Measurements from ENCODE around the gene SLC34A3. TPM values are rescaled to one million over a fixed set of nuclear protein-coding genes. Genes with fewer than 3 reads are reported as not detected.

The SLC34A3 gene
- polyA plus RNA-seq, 2 of the 4 experiments (the other 2 are of a cell fraction), result 0.05 TPM; not detected in 1

GRCh38 chr9:137205126-137206069 lies 25.3 kb upstream of the SLC34A3 start, which contains the start of the genes NDOR1 and TMEM203 (continued):
- TF ChIP-seq REST (IDR thresholded peaks at IDR 0.05), result no peak
- 0 out of 2 replicates have a peak, but pooled peaks have one; percentile 9 for TF ChIP-seq ESRRA (IDR thresholded peaks at IDR 0.05; ENCODE audit: borderline replicate concordance, low read length)
- no peak; the same call in 1 of the 2 replicates for TF ChIP-seq RFX5 (IDR thresholded peaks at IDR 0.05)
- TF ChIP-seq RNF2 (IDR thresholded peaks at IDR 0.05; ENCODE audit: borderline replicate concordance, low read depth), result no peak
- TF ChIP-seq ZSCAN20 (CRISPR knock-in tag; IDR thresholded peaks at IDR 0.05), result no peak
- no peak for TF ChIP-seq HOXB13 (CRISPR knock-in tag; IDR thresholded peaks at IDR 0.05; ENCODE audit: low read depth)
- TF ChIP-seq TFCP2L1 (CRISPR knock-in tag; IDR thresholded peaks at IDR 0.05), result no peak
- TF ChIP-seq CHD2 (IDR thresholded peaks at IDR 0.05; ENCODE audit: low read length, partially characterized antibody), result no peak
- no peak for TF ChIP-seq USF2 (IDR thresholded peaks at IDR 0.05)
- no peak for TF ChIP-seq NR3C1 (IDR thresholded peaks at IDR 0.05)
- TF ChIP-seq ZNF302 (CRISPR knock-in tag; IDR thresholded peaks at IDR 0.05), result no peak
- no peak for TF ChIP-seq ZFP36 (IDR thresholded peaks at IDR 0.05; ENCODE audit: borderline replicate concordance, partially characterized antibody)
- TF ChIP-seq RCOR1 (IDR thresholded peaks at IDR 0.05; ENCODE audit: low read depth, low read length), result no peak
- no peak for TF ChIP-seq FOSL2 (IDR thresholded peaks at IDR 0.05)
- no peak for TF ChIP-seq FOSL2 (CRISPR knock-in tag; IDR thresholded peaks at IDR 0.05)
- no peak for TF ChIP-seq HES2 (IDR thresholded peaks at IDR 0.05)
- peak; percentile 83; the same call in 1 of the 3 replicates for TF ChIP-seq BCL3 (IDR thresholded peaks at IDR 0.05)
- TF ChIP-seq PBX3 (IDR thresholded peaks at IDR 0.05), result no peak
- TF ChIP-seq KDM5A (IDR thresholded peaks at IDR 0.05), result peak; percentile 95
- TF ChIP-seq KDM1A (IDR thresholded peaks at IDR 0.05; ENCODE audit: low read depth), result no peak
- no peak for TF ChIP-seq JUNB (IDR thresholded peaks at IDR 0.05)
- TF ChIP-seq CBX2 (IDR thresholded peaks at IDR 0.05; ENCODE audit: borderline replicate concordance, low read depth), result no peak
- TF ChIP-seq NFE2L2 (conservative IDR thresholded peaks at IDR 0.05; ENCODE audit: low read length), result no peak
- no peak for TF ChIP-seq FOSB (CRISPR knock-in tag; IDR thresholded peaks at IDR 0.05)
- no peak for TF ChIP-seq CTCF (IDR thresholded peaks at IDR 0.05)
- TF ChIP-seq MAFK (IDR thresholded peaks at IDR 0.05; ENCODE audit: partially characterized antibody), result no peak
- TF ChIP-seq HOXA7 (CRISPR knock-in tag; IDR thresholded peaks at IDR 0.05), result no peak
- TF ChIP-seq RARB (CRISPR knock-in tag; IDR thresholded peaks at IDR 0.05), result no peak
- no peak for TF ChIP-seq CHD4 (IDR thresholded peaks at IDR 0.05; ENCODE audit: borderline replicate concordance)
- no peak for TF ChIP-seq POLR2AphosphoS2 (conservative IDR thresholded peaks at IDR 0.05; ENCODE audit: low read length)
- peak; percentile 57; the same call in 1 of the 2 replicates for TF ChIP-seq PHF8 (IDR thresholded peaks at IDR 0.05; ENCODE audit: borderline replicate concordance, low read depth)
- peak; percentile 71 for TF ChIP-seq E2F6 (IDR thresholded peaks at IDR 0.05; ENCODE audit: borderline replicate concordance, low read depth)
- TF ChIP-seq CEBPB (IDR thresholded peaks at IDR 0.05), result no peak
